ENCODE data around the gene ENTPD8.

- TF ChIP-seq CTCF (IDR thresholded peaks at IDR 0.05) (no peak), POLR2AphosphoS5 (IDR thresholded peaks at IDR 0.05) (no peak), POLR2A (IDR thresholded peaks at IDR 0.05) (no peak)
These were observed 32.3 kb downstream of the ENTPD8 start for GRCh38 chr9:137408651-137409405.

Data from gastroesophageal sphincter (tissue), 3 donors.